Jurkat, Clone E6-1 (cell line): ENCODE measurements around the gene PARP1. TPM values are rescaled to one million over a fixed set of nuclear protein-coding genes. Genes with fewer than 3 reads are reported as not detected.
A peak's percentile ranks its signal among the peaks of the same experiment; 100 is the strongest.

Source experiments
- DNase-seq: peaks from one replicate; pipeline ENCODE4 v3.0.0-alpha.2; 2011; ENCODE audit warnings: low read depth, low spot score
- H3K4me3 ChIP-seq: 2 replicates; pipeline ENCODE4 v1.5.1; 2011; ENCODE audit warnings: mild to moderate bottlenecking, low read length, control low read depth, moderate library complexity
- polyA plus RNA-seq: library from polyadenylated mRNA; unstranded; fragments of >200 nt; gene quantifications from one replicate; pipeline ENCODE4 v1.2.1, GENCODE V29; 2012; ENCODE audit warnings: missing spikeins; ENCODE audit not compliant: insufficient read length, insufficient read depth

Gene PARP1
- polyA plus RNA-seq = 142 TPM

- peak within 1 kb of the TSS; percentile 80 for H3K4me3 ChIP-seq
- DNase-seq = peak; percentile 32
These were observed at the start of gene PARP1 for GRCh38 chr1:226407497-226408284. TSS of gene PARP1 (minus strand) at chr1:226408093. CDS start at chr1:226407929, 164 bp downstream.

GRCh38 chr1:226457307-226457712 is 49.4 kb upstream of the PARP1 start:
- DNase-seq = peak; percentile 60
- no peak overlapping the region for H3K4me3 ChIP-seq

- DNase-seq = no peak
- H3K4me3 ChIP-seq = no peak overlapping the region
These were observed 48.0 kb upstream of the PARP1 start for GRCh38 chr1:226455843-226456242.

GRCh38 chr1:226454349-226454748 is 46.5 kb upstream of the PARP1 start:
- no peak overlapping the region for H3K4me3 ChIP-seq
- DNase-seq = no peak

GRCh38 chr1:226453015-226453704 is 45.3 kb upstream of the PARP1 start:
- no peak for DNase-seq
- no peak overlapping the region for H3K4me3 ChIP-seq

GRCh38 chr1:226450688-226451087 is 42.8 kb upstream of the PARP1 start:
- DNase-seq = no peak
- H3K4me3 ChIP-seq = no peak overlapping the region

GRCh38 chr1:226449823-226450222 is 41.9 kb upstream of the PARP1 start:
- no peak overlapping the region for H3K4me3 ChIP-seq
- no peak for DNase-seq

- no peak for DNase-seq
- H3K4me3 ChIP-seq = no peak overlapping the region
These were observed 40.2 kb upstream of the PARP1 start for GRCh38 chr1:226447932-226448665.

GRCh38 chr1:226446094-226446493 is 38.2 kb upstream of the PARP1 start:
- DNase-seq = no peak
- no peak overlapping the region for H3K4me3 ChIP-seq

GRCh38 chr1:226444901-226445300 is 37.0 kb upstream of the PARP1 start:
- H3K4me3 ChIP-seq = no peak overlapping the region
- DNase-seq = peak; percentile 97

GRCh38 chr1:226443439-226443838 is 35.5 kb upstream of the PARP1 start:
- no peak for DNase-seq
- no peak overlapping the region for H3K4me3 ChIP-seq

GRCh38 chr1:226443033-226443432 is 35.1 kb upstream of the PARP1 start:
- DNase-seq = no peak
- no peak overlapping the region for H3K4me3 ChIP-seq

GRCh38 chr1:226441629-226442028 is 33.7 kb upstream of the PARP1 start:
- H3K4me3 ChIP-seq = no peak overlapping the region
- DNase-seq = no peak

- no peak for DNase-seq
- H3K4me3 ChIP-seq = no peak overlapping the region
These were observed 32.6 kb upstream of the PARP1 start for GRCh38 chr1:226440512-226440911.

- no peak for DNase-seq
- no peak overlapping the region for H3K4me3 ChIP-seq
These were observed 30.1 kb upstream of the PARP1 start for GRCh38 chr1:226438007-226438406.

- no peak for DNase-seq
- no peak overlapping the region for H3K4me3 ChIP-seq
These were observed 29.1 kb upstream of the PARP1 start for GRCh38 chr1:226436855-226437491.

- no peak overlapping the region for H3K4me3 ChIP-seq
- no peak for DNase-seq
These were observed 28.6 kb upstream of the PARP1 start for GRCh38 chr1:226436472-226436854.

- H3K4me3 ChIP-seq = no peak overlapping the region
- DNase-seq = no peak
These were observed 25.4 kb upstream of the PARP1 start for GRCh38 chr1:226433341-226433720.

- DNase-seq = no peak
- no peak overlapping the region for H3K4me3 ChIP-seq
These were observed 24.9 kb upstream of the PARP1 start for GRCh38 chr1:226432586-226433340.
